Measurements from ENCODE around the gene FRMPD1. TPM values are rescaled to one million over a fixed set of nuclear protein-coding genes. Genes with fewer than 3 reads are reported as not detected.

The FRMPD1 gene
- total RNA-seq, 2 donors from 2014 or later: 0.31 to 0.82 TPM

DNA sequence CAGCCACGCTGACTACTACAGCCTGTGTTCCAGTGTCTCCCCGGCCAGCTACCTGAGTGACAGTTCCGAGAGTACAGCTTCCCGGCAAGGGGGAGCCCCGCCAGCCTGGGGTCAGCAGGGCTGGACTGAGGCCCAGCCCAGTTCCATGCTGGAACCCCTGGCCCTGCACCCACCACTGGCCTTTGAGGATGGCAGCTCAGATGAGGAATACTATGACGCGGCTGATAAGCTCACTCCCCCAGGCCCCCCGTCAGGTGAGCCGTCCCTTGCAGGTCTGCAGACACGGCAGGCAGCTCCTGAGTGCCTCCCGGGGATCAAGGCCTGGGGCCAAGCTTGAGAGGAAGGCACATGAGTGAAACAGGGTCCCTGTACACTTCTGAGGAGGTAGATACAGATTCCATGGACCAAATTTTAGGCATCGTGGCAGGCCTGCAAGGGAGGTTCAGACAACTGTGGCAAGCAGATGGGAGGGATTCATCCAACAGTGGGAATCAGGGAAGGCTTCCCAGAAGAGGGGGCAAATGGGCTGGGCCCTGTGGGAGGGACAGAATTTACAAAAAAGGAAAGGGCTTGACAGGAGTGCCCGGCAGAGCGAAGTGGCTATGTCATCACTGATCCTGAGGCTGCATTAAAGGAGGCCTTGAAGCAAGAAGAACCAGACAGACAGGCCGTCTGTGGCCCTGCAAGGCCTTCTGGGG lies 90.0 kb downstream of the FRMPD1 start:
- Histone ChIP-seq H3K36me3 (no peaks in the 10 kb centered on the region), H3K4me1 (no peaks in the 10 kb centered on the region), H3K9me3 (no peaks in the 10 kb centered on the region), H3K27ac (no peak overlapping the region), H3K27me3 (no peaks in the 10 kb centered on the region), H3K4me3 (no peak overlapping the region)
- no peak for DNase-seq (ENCODE audit: low spot score)
- TF ChIP-seq CTCF (IDR thresholded peaks at IDR 0.05): no peak

GRCh38 chr9:37745970-37746369 lies 95.2 kb downstream of the FRMPD1 start:
- Histone ChIP-seq H3K4me1 (no peaks in the 10 kb centered on the region), H3K4me3 (no peak overlapping the region), H3K36me3 (no peaks in the 10 kb centered on the region), H3K9me3 (no peaks in the 10 kb centered on the region), H3K27ac (no peak overlapping the region), H3K27me3 (no peaks in the 10 kb centered on the region)
- DNase-seq (ENCODE audit: low spot score): peak; percentile 49
- TF ChIP-seq CTCF (IDR thresholded peaks at IDR 0.05): no peak

- H3K27ac ChIP-seq: no peak overlapping the region
- DNase-seq (ENCODE audit: low spot score): no peak
- H3K4me3 ChIP-seq: no peak overlapping the region
- TF ChIP-seq CTCF (IDR thresholded peaks at IDR 0.05): no peak
- no peaks in the 10 kb centered on the region for H3K36me3 ChIP-seq
- H3K27me3 ChIP-seq: no peaks in the 10 kb centered on the region
- no peaks in the 10 kb centered on the region for H3K4me1 ChIP-seq
- H3K9me3 ChIP-seq: no peaks in the 10 kb centered on the region
These were observed 95.9 kb downstream of the FRMPD1 start for GRCh38 chr9:37746448-37747270.

GRCh38 chr9:37747271-37747753 lies 96.6 kb downstream of the FRMPD1 start:
- Histone ChIP-seq H3K36me3 (no peaks in the 10 kb centered on the region), H3K9me3 (no peaks in the 10 kb centered on the region), H3K4me3 (no peak overlapping the region), H3K4me1 (no peaks in the 10 kb centered on the region), H3K27me3 (no peaks in the 10 kb centered on the region), H3K27ac (no peak overlapping the region)
- peak; percentile 58 for DNase-seq (ENCODE audit: low spot score)
- peak; percentile 82 to 90 for TF ChIP-seq CTCF (IDR thresholded peaks at IDR 0.05)

DNA sequence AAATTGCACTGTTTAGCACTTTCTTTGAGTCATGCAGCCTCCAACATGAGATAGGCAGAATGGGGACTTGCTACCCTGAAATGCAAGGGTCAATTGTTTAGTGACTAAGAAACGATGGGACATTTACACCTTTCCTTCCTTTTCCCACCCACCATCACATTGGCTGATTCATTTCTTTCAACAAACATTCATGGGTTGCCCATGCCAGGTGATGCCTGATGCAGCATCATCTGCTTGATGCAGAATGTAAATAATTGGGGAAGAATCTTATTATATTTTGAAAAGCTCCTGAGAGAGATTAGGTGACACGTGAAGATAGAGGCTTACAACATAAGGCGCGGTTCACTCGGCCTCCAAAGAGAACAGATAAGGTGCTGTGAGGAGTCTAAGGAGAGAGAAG lies 98.4 kb downstream of the FRMPD1 start:
- Histone ChIP-seq H3K27ac (no peak overlapping the region), H3K9me3 (no peaks in the 10 kb centered on the region), H3K27me3 (no peaks in the 10 kb centered on the region), H3K36me3 (no peaks in the 10 kb centered on the region), H3K4me1 (peaks cover 0 to 5% of the 10 kb centered on the region in 2 donors), H3K4me3 (no peak overlapping the region)
- no peak for DNase-seq (ENCODE audit: low spot score)
- TF ChIP-seq CTCF (IDR thresholded peaks at IDR 0.05): no peak
